H9 (cell line): ENCODE data around the gene FAIM2. TPM values are rescaled to one million over a fixed set of nuclear protein-coding genes. Genes with fewer than 3 reads are reported as not detected.

Experiments used
- DNase-seq: peaks from one replicate; pipeline ENCODE4 v3.0.0-alpha.2; 2017
- H2AFZ ChIP-seq: one replicate; pipeline ENCODE4 v1.6.1; 2013; ENCODE audit warnings: mild to moderate bottlenecking, low read length, control low read depth, moderate library complexity
- H2AK5ac ChIP-seq: 2 replicates; pipeline ENCODE4 v1.6.1; 2013; ENCODE audit warnings: low read length, control low read depth, mixed read lengths; ENCODE audit not compliant: insufficient read length
- H2BK120ac ChIP-seq: one replicate; pipeline ENCODE4 v1.6.1; 2013; ENCODE audit warnings: low read depth, mild to moderate bottlenecking, low read length, control low read depth, inconsistent platforms; ENCODE audit not compliant: poor library complexity, severe bottlenecking
- H2BK12ac ChIP-seq: 2 replicates; pipeline ENCODE4 v1.6.1; 2013; ENCODE audit warnings: low read length, control low read depth, mixed read lengths, low read depth; ENCODE audit not compliant: insufficient read length
- H2BK15ac ChIP-seq: 2 replicates; pipeline ENCODE4 v1.6.1; 2013; ENCODE audit warnings: low read depth, low read length, control low read depth
- H2BK20ac ChIP-seq: one replicate; pipeline ENCODE4 v1.6.1; 2013; ENCODE audit warnings: low read depth, mild to moderate bottlenecking, low read length, control low read depth, inconsistent platforms; ENCODE audit not compliant: poor library complexity, severe bottlenecking
- H2BK5ac ChIP-seq: 2 replicates; pipeline ENCODE4 v1.6.1; 2013; ENCODE audit warnings: low read length, control low read depth, mixed read lengths; ENCODE audit not compliant: insufficient read length
- H3K14ac ChIP-seq: 2 replicates; pipeline ENCODE4 v1.6.1; 2013; ENCODE audit warnings: low read length, control low read depth; ENCODE audit not compliant: insufficient read depth
- H3K18ac ChIP-seq: 2 replicates; pipeline ENCODE4 v1.6.1; 2013; ENCODE audit warnings: low read depth, mild to moderate bottlenecking, mixed read lengths, low read length, control low read depth; ENCODE audit not compliant: insufficient read length
- H3K23ac ChIP-seq: 2 replicates; pipeline ENCODE4 v1.6.1; 2013; ENCODE audit warnings: low read length, control low read depth, mixed read lengths, low read depth; ENCODE audit not compliant: insufficient read length
- H3K23me2 ChIP-seq: 2 replicates; pipeline ENCODE4 v1.6.1; 2013; ENCODE audit warnings: low read depth, mild to moderate bottlenecking, mixed read lengths, low read length, control low read depth; ENCODE audit not compliant: insufficient read length, poor library complexity, severe bottlenecking
- H3K27ac ChIP-seq: 2 replicates; pipeline ENCODE4 v1.5.1; 2013; ENCODE audit warnings: low read length, control low read depth, mixed read lengths, low read depth; ENCODE audit not compliant: insufficient read length
- H3K27me3 ChIP-seq: 2 replicates; pipeline ENCODE4 v1.6.1; 2013; ENCODE audit warnings: low read length, control low read depth, inconsistent platforms; ENCODE audit not compliant: insufficient read depth
- H3K4ac ChIP-seq: 2 replicates; pipeline ENCODE4 v1.6.1; 2013; ENCODE audit warnings: low read depth, mild to moderate bottlenecking, control low read depth, inconsistent platforms, low read length, moderate library complexity
- H3K4me1 ChIP-seq: 2 replicates; pipeline ENCODE4 v1.6.1; 2013; ENCODE audit warnings: low read length, control low read depth, inconsistent platforms; ENCODE audit not compliant: insufficient read depth
- H3K4me2 ChIP-seq: 2 replicates; pipeline ENCODE4 v1.6.1; 2013; ENCODE audit warnings: low read length, control low read depth, mixed read lengths; ENCODE audit not compliant: insufficient read length, insufficient read depth
- H3K56ac ChIP-seq: 2 replicates; pipeline ENCODE4 v1.6.1; 2013; ENCODE audit warnings: low read depth, mild to moderate bottlenecking, mixed read lengths, low read length, control low read depth; ENCODE audit not compliant: insufficient read length
- H3K79me1 ChIP-seq: 2 replicates; pipeline ENCODE4 v1.6.1; 2013; ENCODE audit warnings: low read depth, mild to moderate bottlenecking, moderate library complexity, low read length, control low read depth, inconsistent platforms; ENCODE audit not compliant: insufficient read depth, poor library complexity, severe bottlenecking
- H3K79me2 ChIP-seq: 2 replicates; pipeline ENCODE4 v1.6.1; 2013; ENCODE audit warnings: low read length, control low read depth, inconsistent platforms; ENCODE audit not compliant: insufficient read depth
- H3K9ac ChIP-seq: 2 replicates; pipeline ENCODE4 v1.6.1; 2013; ENCODE audit warnings: low read length, control low read depth, mixed read lengths; ENCODE audit not compliant: insufficient read length; ENCODE audit errors: extremely low read depth
- H3K9me3 ChIP-seq: one replicate; pipeline ENCODE4 v1.6.1; 2013; ENCODE audit warnings: low read depth, low read length, inconsistent platforms; ENCODE audit not compliant: control insufficient read depth
- H3T11ph ChIP-seq: one replicate; pipeline ENCODE4 v1.6.1; 2013; ENCODE audit warnings: mild to moderate bottlenecking, low read length, control low read depth, inconsistent platforms
- H4K20me1 ChIP-seq: one replicate; pipeline ENCODE4 v1.6.1; 2013; ENCODE audit not compliant: control insufficient read depth, insufficient read length, insufficient read depth
- H4K5ac ChIP-seq: 2 replicates; pipeline ENCODE4 v1.6.1; 2013; ENCODE audit warnings: low read depth, mild to moderate bottlenecking, mixed read lengths, low read length, control low read depth; ENCODE audit not compliant: insufficient read length
- H4K8ac ChIP-seq: replicated peaks from 2 replicates; pipeline ENCODE4 v1.6.1; 2013; ENCODE audit warnings: low read length, control low read depth, mixed read lengths, low read depth; ENCODE audit not compliant: insufficient read length
- H4K91ac ChIP-seq: 2 replicates; pipeline ENCODE4 v1.6.1; 2013; ENCODE audit warnings: low read depth, mild to moderate bottlenecking, moderate library complexity, mixed read lengths, low read length, control low read depth; ENCODE audit not compliant: insufficient read length
- H3K27ac Mint-ChIP-seq, 3 experiments: 2 replicates in 2 of 3; 3 replicates in 1 of 3; pipeline ENCODE4 v1.8.0; 2020 to 2021; ENCODE audit warnings: mixed read lengths in 3 of 3, mild to moderate bottlenecking in 1 of 3, moderate library complexity in 1 of 3
- H3K27me3 Mint-ChIP-seq: 2 replicates; pipeline ENCODE4 v1.8.0; 2021; ENCODE audit warnings: low read depth, mild to moderate bottlenecking, moderate library complexity, mixed read lengths
- H3K36me3 Mint-ChIP-seq, 3 experiments: 2 replicates in 2 of 3; 3 replicates in 1 of 3; pipeline ENCODE4 v1.8.0; 2020 to 2021; ENCODE audit warnings: low read depth in 3 of 3, mixed read lengths in 3 of 3; ENCODE audit not compliant: insufficient read depth in 1 of 3
- H3K4me1 Mint-ChIP-seq, 2 experiments: 2 replicates each; pipeline ENCODE4 v1.8.0; 2020; ENCODE audit warnings: mixed read lengths in 2 of 2
- H3K4me3 Mint-ChIP-seq, 2 experiments: 2 replicates in 1 of 2; 3 replicates in 1 of 2; pipeline ENCODE4 v1.8.0; 2020 to 2021; ENCODE audit warnings: mild to moderate bottlenecking in 2 of 2, mixed read lengths in 2 of 2, moderate library complexity in 1 of 2
- H3K9me3 Mint-ChIP-seq, 2 experiments: 2 replicates in 1 of 2; 3 replicates in 1 of 2; pipeline ENCODE4 v1.8.0; 2020; ENCODE audit warnings: mild to moderate bottlenecking in 2 of 2, mixed read lengths in 2 of 2, moderate library complexity in 1 of 2
- CTCF ChIP-seq: fragments of 200-600 bp; sonication (generic); conservative IDR thresholded peaks from 3 replicates; pipeline ENCODE4 v1.8.0; 2021; ENCODE audit warnings: antibody characterized with exemption, mild to moderate bottlenecking
- WGBS: extraction: QIAGEN DNeasy Blood & Tissue Kit; methylation state at CpG from one replicate; pipeline ENCODE4 v1.1.7; 2013; ENCODE audit warnings: missing lambda C conversion rate, low lambda C conversion rate, mixed read lengths; ENCODE audit not compliant: insufficient read length; ENCODE audit errors: extremely low coverage; 5-methylcytosine and 5-hydroxymethylcytosine counted together
- total RNA-seq: library from RNA; stranded (reverse); gene quantifications from 2 replicates; pipeline ENCODE4 v1.2.1, GENCODE V29; 2021

FAIM2 gene
- total RNA-seq, 1 experiment from 2014 or later = 0.42 TPM

- Histone ChIP-seq H3T11ph (no peak overlapping the region), H2BK120ac (no peak overlapping the region), H4K20me1 (no peaks in the 10 kb centered on the region), H2AFZ (no peak overlapping the region), H3K18ac (no peak overlapping the region), H2AK5ac (no peak overlapping the region), H3K23ac (no peak overlapping the region), H3K27ac (no peak overlapping the region), H3K14ac (no peak overlapping the region), H4K5ac (no peak overlapping the region), H2BK15ac (no peak overlapping the region), H2BK20ac (no peak overlapping the region), H2BK12ac (no peak overlapping the region), H3K56ac (no peak overlapping the region), H4K8ac (no peak overlapping the region), H3K79me2 (no peaks in the 10 kb centered on the region), H4K91ac (no peak overlapping the region), H3K4me1 (peaks cover 11% of the 10 kb centered on the region), H3K27me3 (no peaks in the 10 kb centered on the region), H3K9me3 (no peaks in the 10 kb centered on the region), H3K4ac (no peak overlapping the region), H3K23me2 (no peaks in the 10 kb centered on the region), H3K4me2 (no peak overlapping the region), H3K79me1 (no peaks in the 10 kb centered on the region), H2BK5ac (no peak overlapping the region), H3K9ac (no peak overlapping the region)
- Mint-ChIP-seq H3K4me1 (peaks cover 43% of the 10 kb centered on the region in 2 experiments), H3K36me3 (no peaks in the 10 kb centered on the region; a peak in 1 of 7 replicates), H3K27ac (no peak overlapping the region; a peak in 1 of 7 replicates), H3K9me3 (no peaks in the 10 kb centered on the region; a peak in 1 of 5 replicates), H3K4me3 (no peak overlapping the region; a peak in 1 of 5 replicates), H3K27me3 (peaks cover 37% of the 10 kb centered on the region)
- no CpG with 5 or more reads among the region's 15 CpGs for WGBS
- no peak for TF ChIP-seq CTCF
- peak; percentile 63 for DNase-seq
Observed at GRCh38 chr12:49910331-49911212, 6.9 kb upstream of the FAIM2 start.
